Natural killer cell (primary cell): ENCODE results near the gene CAV3. TPM values are rescaled to one million over a fixed set of nuclear protein-coding genes. Genes with fewer than 3 reads are reported as not detected.

Experiments used
- ATAC-seq, 3 donors: fragments of 150-1000 bp in 2 of 3; fragments of 200-7000 bp in 1 of 3; cut with Tn5 transposase; 1 replicate in 1 of 3; 2 replicates in 2 of 3; pipeline ENCODE4 v1.10.0; 2021; ENCODE audit warnings: mild to moderate bottlenecking in 2 of 3, moderate library complexity in 2 of 3
- DNase-seq, 2 donors: peaks; one replicate each; pipeline versions ENCODE4 v3.0.0 to v3.0.0-alpha.2; 2013 to 2021; ENCODE audit warnings: mixed read lengths in 1 of 2
- H3K27ac ChIP-seq: one replicate; pipeline ENCODE4 v1.5.1; 2013; ENCODE audit warnings: mild to moderate bottlenecking, low read length
- H3K27me3 ChIP-seq: one replicate; pipeline ENCODE4 v1.6.1; 2013; ENCODE audit warnings: low read length; ENCODE audit not compliant: control insufficient read depth, insufficient read depth
- H3K36me3 ChIP-seq: one replicate; pipeline ENCODE4 v1.6.1; 2013; ENCODE audit warnings: low read length; ENCODE audit not compliant: control insufficient read depth, insufficient read depth
- H3K4me1 ChIP-seq: one replicate; pipeline ENCODE4 v1.6.1; 2013; ENCODE audit warnings: low read length; ENCODE audit not compliant: control insufficient read depth, insufficient read depth
- H3K4me3 ChIP-seq: one replicate; pipeline ENCODE4 v1.5.1; 2013; ENCODE audit warnings: low read length
- H3K9me3 ChIP-seq: one replicate; pipeline ENCODE4 v1.6.1; 2013; ENCODE audit warnings: low read length; ENCODE audit not compliant: control insufficient read depth, insufficient read depth
- H3K27ac Mint-ChIP-seq, 2 donors: one replicate each; pipeline ENCODE4 v1.8.0; 2022; ENCODE audit warnings: mild to moderate bottlenecking in 2 of 2, mixed read lengths in 2 of 2, moderate library complexity in 1 of 2
- H3K27me3 Mint-ChIP-seq, 2 donors: one replicate each; pipeline ENCODE4 v1.8.0; 2022; ENCODE audit warnings: low read depth in 2 of 2, mixed read lengths in 2 of 2
- H3K36me3 Mint-ChIP-seq: one replicate; pipeline ENCODE4 v1.8.0; 2022; ENCODE audit warnings: mixed read lengths
- H3K4me1 Mint-ChIP-seq, 2 donors: one replicate each; pipeline ENCODE4 v1.8.0; 2022; ENCODE audit warnings: mixed read lengths in 2 of 2
- H3K4me3 Mint-ChIP-seq: one replicate; pipeline ENCODE4 v1.8.0; 2022; ENCODE audit warnings: mild to moderate bottlenecking, moderate library complexity, mixed read lengths
- H3K9me3 Mint-ChIP-seq, 2 donors: one replicate each; pipeline ENCODE4 v1.8.0; 2022; ENCODE audit warnings: mixed read lengths in 2 of 2
- WGBS: methylation state at CpG from one replicate; pipeline ENCODE4 v1.1.7; 2013; ENCODE audit warnings: missing lambda C conversion rate; ENCODE audit not compliant: insufficient coverage; 5-methylcytosine and 5-hydroxymethylcytosine counted together
- intact Hi-C: fragments of 100-400 bp; cut with micrococcal nuclease; formaldehyde crosslinking; loops from one replicate; pipeline ENCODE4 v1.14.2; 2022
- total RNA-seq, 4 donors: library from RNA; stranded (reverse); fragments of 120-200 nt in 1 of 4; gene quantifications; one replicate each; pipeline versions ENCODE4 v1.2.3 to v1.2.4, GENCODE V29; 2013 to 2022
- TF ChIP-seq, protein P1 (sequence below): fragments of 200-600 bp; IDR thresholded peaks from one replicate; pipeline ENCODE4 v1.8.0; 2022; ENCODE audit warnings: antibody characterized with exemption

CAV3 gene
- total RNA-seq, 3 donors from 2014 or later (not counting 1 experiment from before 2014, with no cell fraction given) = not detected

DNA sequence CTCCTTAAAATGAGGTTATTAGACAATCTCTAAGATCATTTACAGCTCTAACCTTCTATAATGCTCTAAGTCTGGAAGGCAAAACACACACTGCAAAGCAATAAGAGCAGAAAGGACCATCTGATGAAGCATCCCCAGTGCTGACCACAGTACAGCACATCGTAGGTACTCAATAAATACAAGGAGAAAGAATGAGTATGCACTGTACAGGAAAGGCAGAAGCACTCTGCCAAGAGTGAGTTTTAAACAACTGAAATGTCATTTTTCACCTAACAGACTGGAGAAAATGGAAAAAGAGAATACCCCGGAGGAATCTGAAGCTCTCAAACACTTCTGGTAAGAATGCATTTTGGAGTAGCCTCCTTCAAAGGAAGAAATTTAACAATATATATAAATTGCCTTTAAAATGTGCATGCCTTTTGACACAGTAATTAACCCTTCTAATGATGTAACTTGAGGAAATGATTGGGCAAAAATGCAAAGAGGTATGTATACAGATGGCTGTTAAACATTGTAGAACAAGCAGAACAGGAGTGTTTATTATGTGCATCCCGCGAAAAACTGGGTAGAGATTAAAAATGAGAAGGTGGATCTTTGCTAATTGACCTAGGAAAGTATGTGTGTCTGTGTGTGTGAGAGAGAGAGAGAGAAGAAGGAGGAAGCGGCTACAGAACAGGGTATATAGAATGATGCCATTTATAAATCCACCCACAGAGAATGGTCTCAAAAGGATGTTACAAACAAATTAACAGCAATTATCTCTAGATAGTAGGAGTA, 43.8 kb downstream of the CAV3 start:
- Histone ChIP-seq H3K4me1 (no peaks in the 10 kb centered on the region), H3K4me3 (no peak overlapping the region), H3K27ac (no peak overlapping the region), H3K27me3 (no peaks in the 10 kb centered on the region), H3K9me3 (no peaks in the 10 kb centered on the region), H3K36me3 (no peaks in the 10 kb centered on the region)
- ATAC-seq = no peak
- Mint-ChIP-seq H3K36me3 (no peaks in the 10 kb centered on the region), H3K9me3 (no peaks in the 10 kb centered on the region), H3K27me3 (peaks cover 6 to 7% of the 10 kb centered on the region in 2 donors), H3K27ac (no peak overlapping the region), H3K4me1 (no peaks in the 10 kb centered on the region), H3K4me3 (no peak overlapping the region)
- intact Hi-C loops = no loop called here
- TF ChIP-seq, protein P1, sequence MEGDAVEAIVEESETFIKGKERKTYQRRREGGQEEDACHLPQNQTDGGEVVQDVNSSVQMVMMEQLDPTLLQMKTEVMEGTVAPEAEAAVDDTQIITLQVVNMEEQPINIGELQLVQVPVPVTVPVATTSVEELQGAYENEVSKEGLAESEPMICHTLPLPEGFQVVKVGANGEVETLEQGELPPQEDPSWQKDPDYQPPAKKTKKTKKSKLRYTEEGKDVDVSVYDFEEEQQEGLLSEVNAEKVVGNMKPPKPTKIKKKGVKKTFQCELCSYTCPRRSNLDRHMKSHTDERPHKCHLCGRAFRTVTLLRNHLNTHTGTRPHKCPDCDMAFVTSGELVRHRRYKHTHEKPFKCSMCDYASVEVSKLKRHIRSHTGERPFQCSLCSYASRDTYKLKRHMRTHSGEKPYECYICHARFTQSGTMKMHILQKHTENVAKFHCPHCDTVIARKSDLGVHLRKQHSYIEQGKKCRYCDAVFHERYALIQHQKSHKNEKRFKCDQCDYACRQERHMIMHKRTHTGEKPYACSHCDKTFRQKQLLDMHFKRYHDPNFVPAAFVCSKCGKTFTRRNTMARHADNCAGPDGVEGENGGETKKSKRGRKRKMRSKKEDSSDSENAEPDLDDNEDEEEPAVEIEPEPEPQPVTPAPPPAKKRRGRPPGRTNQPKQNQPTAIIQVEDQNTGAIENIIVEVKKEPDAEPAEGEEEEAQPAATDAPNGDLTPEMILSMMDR = no peak
- no peak for DNase-seq
- 88% methylated on average over 3 of the region's 5 CpGs for WGBS

DNA sequence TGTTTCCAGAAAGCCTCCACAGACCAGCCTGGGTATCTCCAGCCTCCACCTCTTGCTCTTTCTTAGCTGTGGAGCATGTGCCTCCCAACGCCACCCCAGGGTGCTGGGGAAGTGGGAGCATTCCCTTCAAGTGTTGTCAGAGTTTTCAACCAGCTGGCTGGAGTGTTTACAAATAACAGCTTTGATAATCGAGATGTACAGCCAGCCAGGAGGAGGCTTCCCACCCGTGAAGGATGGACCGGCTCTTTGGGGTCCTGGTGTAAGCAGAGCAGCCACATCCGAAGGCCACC, 44.3 kb downstream of the CAV3 start:
- Histone ChIP-seq H3K4me3 (no peak overlapping the region), H3K4me1 (no peaks in the 10 kb centered on the region), H3K36me3 (no peaks in the 10 kb centered on the region), H3K9me3 (no peaks in the 10 kb centered on the region), H3K27ac (no peak overlapping the region), H3K27me3 (no peaks in the 10 kb centered on the region)
- TF ChIP-seq, protein P1 = no peak
- Mint-ChIP-seq H3K9me3 (no peaks in the 10 kb centered on the region), H3K27ac (no peak overlapping the region), H3K4me1 (no peaks in the 10 kb centered on the region), H3K36me3 (no peaks in the 10 kb centered on the region), H3K27me3 (peaks cover 6 to 7% of the 10 kb centered on the region in 2 donors), H3K4me3 (no peak overlapping the region)
- ATAC-seq = no peak
- WGBS = 86% methylated on average over 5 of the region's 5 CpGs
- DNase-seq = no peak
- intact Hi-C loops = no loop called here

DNA sequence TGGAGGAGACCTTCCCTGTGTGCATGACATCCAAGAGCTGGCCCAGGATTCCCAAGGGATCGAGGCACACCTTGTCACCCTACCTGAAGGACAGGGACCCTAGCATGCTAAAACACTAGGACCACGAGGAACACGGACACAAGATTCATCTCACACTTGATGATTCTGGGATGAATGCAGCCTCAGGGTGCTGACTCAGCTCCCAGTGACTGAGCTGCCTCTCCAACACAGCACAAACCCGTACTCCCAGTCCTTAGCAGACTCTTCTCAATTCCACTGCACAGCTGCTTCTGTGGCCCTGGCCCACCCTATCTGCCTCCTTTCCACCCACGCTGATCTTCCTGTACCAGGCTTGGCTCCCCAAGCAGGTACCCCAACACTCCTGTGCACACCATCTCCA, 44.9 kb downstream of the CAV3 start:
- no peak overlapping the region for H3K4me3 Mint-ChIP-seq
- WGBS = 83% methylated on average over 5 of the region's 5 CpGs

More for the DNA sequence above, 44.9 kb downstream of the CAV3 start:
- DNase-seq = no peak
- intact Hi-C loops = no loop called here
- H3K9me3 ChIP-seq = no peaks in the 10 kb centered on the region
- no peak overlapping the region for H3K27ac ChIP-seq
- no peaks in the 10 kb centered on the region for H3K36me3 ChIP-seq
- no peaks in the 10 kb centered on the region for H3K27me3 ChIP-seq
- H3K36me3 Mint-ChIP-seq = no peaks in the 10 kb centered on the region
- no peak for ATAC-seq
- H3K4me1 Mint-ChIP-seq = no peaks in the 10 kb centered on the region
- TF ChIP-seq, protein P1 = no peak
- H3K27me3 Mint-ChIP-seq = peaks cover 6 to 7% of the 10 kb centered on the region in 2 donors
- H3K4me1 ChIP-seq = no peaks in the 10 kb centered on the region
- no peak overlapping the region for H3K4me3 ChIP-seq
- H3K27ac Mint-ChIP-seq = no peak overlapping the region
- no peaks in the 10 kb centered on the region for H3K9me3 Mint-ChIP-seq
